Measurements from ENCODE around the gene TRNT1. TPM values are rescaled to one million over a fixed set of nuclear protein-coding genes. Genes with fewer than 3 reads are reported as not detected.

Gene TRNT1
- total and polyA plus RNA-seq, 2 experiments from 2014 or later: 33.9 to 36.4 TPM

DNA sequence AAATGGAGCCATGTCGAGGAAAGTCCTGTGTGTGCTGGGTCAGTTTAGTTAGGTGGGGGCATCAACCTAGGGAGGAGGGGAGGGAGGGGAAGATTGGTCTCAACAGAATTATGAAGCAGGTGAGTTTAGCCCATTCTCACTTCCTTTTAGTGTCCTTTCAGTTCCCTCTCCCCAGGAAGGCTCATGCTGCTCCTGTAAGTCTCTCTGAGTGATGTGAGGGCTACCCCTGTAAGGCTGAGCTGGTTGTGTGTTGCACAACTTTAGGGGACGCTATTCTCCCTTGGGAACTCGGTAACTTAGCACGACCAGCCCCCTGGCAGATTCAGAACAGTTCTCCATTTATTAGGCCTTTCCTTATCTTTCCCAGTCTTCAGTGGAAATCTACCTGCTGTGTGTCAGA, 37.7 kb upstream of the TRNT1 start:
- Mint-ChIP-seq H3K4me1 (no peaks in the 10 kb centered on the region), H3K4me3 (no peak overlapping the region), H3K27ac (no peak overlapping the region), H3K36me3 (ENCODE audit: low read depth) (peaks cover 40% of the 10 kb centered on the region), H3K9me3 (peaks cover 98% of the 10 kb centered on the region), H3K27me3 (ENCODE audit: insufficient read depth, low read depth, poor library complexity) (no peaks in the 10 kb centered on the region)
- Histone ChIP-seq H3K36me3 (ENCODE audit: insufficient read depth) (no peaks in the 10 kb centered on the region), H3K4me1 (ENCODE audit: insufficient read depth) (no peaks in the 10 kb centered on the region; the same call in 1 of the 2 replicates), H3K27me3 (ENCODE audit: insufficient read depth) (no peaks in the 10 kb centered on the region), H2AFZ (no peak overlapping the region), H3K4me2 (no peak overlapping the region), H3F3A (replicated peaks; ENCODE audit: low read depth) (no peaks in the 10 kb centered on the region), H3K27ac (ENCODE audit: low read depth) (no peak overlapping the region), H4K20me1 (replicated peaks; ENCODE audit: insufficient read depth) (no peaks in the 10 kb centered on the region), H3K79me2 (replicated peaks; ENCODE audit: insufficient read depth) (no peaks in the 10 kb centered on the region), H3K4me3 (no peak overlapping the region), H3K9me2 (ENCODE audit: insufficient read depth) (0 out of 2 replicates have a peak, but pooled peaks cover 3% of the 10 kb centered on the region)
- TF ChIP-seq EZH2phosphoT487 (IDR thresholded peaks at IDR 0.05; ENCODE audit: unreplicated experiment) (no peak), NANOG (IDR thresholded peaks at IDR 0.05; ENCODE audit: borderline replicate concordance) (no peak), ZNF331 (CRISPR knock-in tag; IDR thresholded peaks at IDR 0.05; ENCODE audit: low read depth) (no peak), EZH2 (IDR thresholded peaks at IDR 0.05; ENCODE audit: low read depth, unreplicated experiment) (no peak), JUNB (IDR thresholded peaks at IDR 0.05; ENCODE audit: unreplicated experiment) (no peak), ZNF114 (CRISPR knock-in tag; IDR thresholded peaks at IDR 0.05) (no peak), CREB1 (CRISPR knock-in tag; IDR thresholded peaks at IDR 0.05; ENCODE audit: low read depth) (no peak), POLR2AphosphoS5 (IDR thresholded peaks at IDR 0.05; ENCODE audit: low read depth) (no peak), REST (IDR thresholded peaks at IDR 0.05; ENCODE audit: unreplicated experiment) (no peak), STAT1 (IDR thresholded peaks at IDR 0.05; ENCODE audit: unreplicated experiment) (no peak)
- TF ChIP-seq, protein P1, sequence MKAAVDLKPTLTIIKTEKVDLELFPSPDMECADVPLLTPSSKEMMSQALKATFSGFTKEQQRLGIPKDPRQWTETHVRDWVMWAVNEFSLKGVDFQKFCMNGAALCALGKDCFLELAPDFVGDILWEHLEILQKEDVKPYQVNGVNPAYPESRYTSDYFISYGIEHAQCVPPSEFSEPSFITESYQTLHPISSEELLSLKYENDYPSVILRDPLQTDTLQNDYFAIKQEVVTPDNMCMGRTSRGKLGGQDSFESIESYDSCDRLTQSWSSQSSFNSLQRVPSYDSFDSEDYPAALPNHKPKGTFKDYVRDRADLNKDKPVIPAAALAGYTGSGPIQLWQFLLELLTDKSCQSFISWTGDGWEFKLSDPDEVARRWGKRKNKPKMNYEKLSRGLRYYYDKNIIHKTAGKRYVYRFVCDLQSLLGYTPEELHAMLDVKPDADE (IDR thresholded peaks at IDR 0.05): no peak
- TF ChIP-seq, protein P2, sequence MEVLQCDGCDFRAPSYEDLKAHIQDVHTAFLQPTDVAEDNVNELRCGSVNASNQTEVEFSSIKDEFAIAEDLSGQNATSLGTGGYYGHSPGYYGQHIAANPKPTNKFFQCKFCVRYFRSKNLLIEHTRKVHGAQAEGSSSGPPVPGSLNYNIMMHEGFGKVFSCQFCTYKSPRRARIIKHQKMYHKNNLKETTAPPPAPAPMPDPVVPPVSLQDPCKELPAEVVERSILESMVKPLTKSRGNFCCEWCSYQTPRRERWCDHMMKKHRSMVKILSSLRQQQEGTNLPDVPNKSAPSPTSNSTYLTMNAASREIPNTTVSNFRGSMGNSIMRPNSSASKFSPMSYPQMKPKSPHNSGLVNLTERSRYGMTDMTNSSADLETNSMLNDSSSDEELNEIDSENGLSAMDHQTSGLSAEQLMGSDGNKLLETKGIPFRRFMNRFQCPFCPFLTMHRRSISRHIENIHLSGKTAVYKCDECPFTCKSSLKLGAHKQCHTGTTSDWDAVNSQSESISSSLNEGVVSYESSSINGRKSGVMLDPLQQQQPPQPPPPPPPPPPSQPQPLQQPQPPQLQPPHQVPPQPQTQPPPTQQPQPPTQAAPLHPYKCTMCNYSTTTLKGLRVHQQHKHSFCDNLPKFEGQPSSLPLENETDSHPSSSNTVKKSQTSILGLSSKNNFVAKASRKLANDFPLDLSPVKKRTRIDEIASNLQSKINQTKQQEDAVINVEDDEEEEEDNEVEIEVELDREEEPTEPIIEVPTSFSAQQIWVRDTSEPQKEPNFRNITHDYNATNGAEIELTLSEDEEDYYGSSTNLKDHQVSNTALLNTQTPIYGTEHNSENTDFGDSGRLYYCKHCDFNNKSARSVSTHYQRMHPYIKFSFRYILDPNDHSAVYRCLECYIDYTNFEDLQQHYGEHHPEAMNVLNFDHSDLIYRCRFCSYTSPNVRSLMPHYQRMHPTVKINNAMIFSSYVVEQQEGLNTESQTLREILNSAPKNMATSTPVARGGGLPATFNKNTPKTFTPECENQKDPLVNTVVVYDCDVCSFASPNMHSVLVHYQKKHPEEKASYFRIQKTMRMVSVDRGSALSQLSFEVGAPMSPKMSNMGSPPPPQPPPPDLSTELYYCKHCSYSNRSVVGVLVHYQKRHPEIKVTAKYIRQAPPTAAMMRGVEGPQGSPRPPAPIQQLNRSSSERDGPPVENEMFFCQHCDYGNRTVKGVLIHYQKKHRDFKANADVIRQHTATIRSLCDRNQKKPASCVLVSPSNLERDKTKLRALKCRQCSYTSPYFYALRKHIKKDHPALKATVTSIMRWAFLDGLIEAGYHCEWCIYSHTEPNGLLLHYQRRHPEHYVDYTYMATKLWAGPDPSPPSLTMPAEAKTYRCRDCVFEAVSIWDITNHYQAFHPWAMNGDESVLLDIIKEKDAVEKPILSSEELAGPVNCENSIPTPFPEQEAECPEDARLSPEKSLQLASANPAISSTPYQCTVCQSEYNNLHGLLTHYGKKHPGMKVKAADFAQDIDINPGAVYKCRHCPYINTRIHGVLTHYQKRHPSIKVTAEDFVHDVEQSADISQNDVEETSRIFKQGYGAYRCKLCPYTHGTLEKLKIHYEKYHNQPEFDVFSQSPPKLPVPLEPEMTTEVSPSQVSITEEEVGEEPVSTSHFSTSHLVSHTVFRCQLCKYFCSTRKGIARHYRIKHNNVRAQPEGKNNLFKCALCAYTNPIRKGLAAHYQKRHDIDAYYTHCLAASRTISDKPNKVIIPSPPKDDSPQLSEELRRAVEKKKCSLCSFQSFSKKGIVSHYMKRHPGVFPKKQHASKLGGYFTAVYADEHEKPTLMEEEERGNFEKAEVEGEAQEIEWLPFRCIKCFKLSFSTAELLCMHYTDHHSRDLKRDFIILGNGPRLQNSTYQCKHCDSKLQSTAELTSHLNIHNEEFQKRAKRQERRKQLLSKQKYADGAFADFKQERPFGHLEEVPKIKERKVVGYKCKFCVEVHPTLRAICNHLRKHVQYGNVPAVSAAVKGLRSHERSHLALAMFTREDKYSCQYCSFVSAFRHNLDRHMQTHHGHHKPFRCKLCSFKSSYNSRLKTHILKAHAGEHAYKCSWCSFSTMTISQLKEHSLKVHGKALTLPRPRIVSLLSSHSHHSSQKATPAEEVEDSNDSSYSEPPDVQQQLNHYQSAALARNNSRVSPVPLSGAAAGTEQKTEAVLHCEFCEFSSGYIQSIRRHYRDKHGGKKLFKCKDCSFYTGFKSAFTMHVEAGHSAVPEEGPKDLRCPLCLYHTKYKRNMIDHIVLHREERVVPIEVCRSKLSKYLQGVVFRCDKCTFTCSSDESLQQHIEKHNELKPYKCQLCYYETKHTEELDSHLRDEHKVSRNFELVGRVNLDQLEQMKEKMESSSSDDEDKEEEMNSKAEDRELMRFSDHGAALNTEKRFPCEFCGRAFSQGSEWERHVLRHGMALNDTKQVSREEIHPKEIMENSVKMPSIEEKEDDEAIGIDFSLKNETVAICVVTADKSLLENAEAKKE (CRISPR knock-in tag; IDR thresholded peaks at IDR 0.05): no peak
- TF ChIP-seq, protein P3, sequence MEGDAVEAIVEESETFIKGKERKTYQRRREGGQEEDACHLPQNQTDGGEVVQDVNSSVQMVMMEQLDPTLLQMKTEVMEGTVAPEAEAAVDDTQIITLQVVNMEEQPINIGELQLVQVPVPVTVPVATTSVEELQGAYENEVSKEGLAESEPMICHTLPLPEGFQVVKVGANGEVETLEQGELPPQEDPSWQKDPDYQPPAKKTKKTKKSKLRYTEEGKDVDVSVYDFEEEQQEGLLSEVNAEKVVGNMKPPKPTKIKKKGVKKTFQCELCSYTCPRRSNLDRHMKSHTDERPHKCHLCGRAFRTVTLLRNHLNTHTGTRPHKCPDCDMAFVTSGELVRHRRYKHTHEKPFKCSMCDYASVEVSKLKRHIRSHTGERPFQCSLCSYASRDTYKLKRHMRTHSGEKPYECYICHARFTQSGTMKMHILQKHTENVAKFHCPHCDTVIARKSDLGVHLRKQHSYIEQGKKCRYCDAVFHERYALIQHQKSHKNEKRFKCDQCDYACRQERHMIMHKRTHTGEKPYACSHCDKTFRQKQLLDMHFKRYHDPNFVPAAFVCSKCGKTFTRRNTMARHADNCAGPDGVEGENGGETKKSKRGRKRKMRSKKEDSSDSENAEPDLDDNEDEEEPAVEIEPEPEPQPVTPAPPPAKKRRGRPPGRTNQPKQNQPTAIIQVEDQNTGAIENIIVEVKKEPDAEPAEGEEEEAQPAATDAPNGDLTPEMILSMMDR (conservative IDR thresholded peaks at IDR 0.05; ENCODE audit: low read depth in 2 of 2): no peak
- no peak for DNase-seq (ENCODE audit: low spot score)
- ATAC-seq: no peak
